PC-3 (cell line): Measurements from ENCODE around the gene NECAB2. TPM values are rescaled to one million over a fixed set of nuclear protein-coding genes. Genes with fewer than 3 reads are reported as not detected.

Experiments
- total RNA-seq: library from RNA; depleted of rRNA; stranded (reverse); fragments of >200 nt; gene quantifications from 2 replicates; pipeline ENCODE4 v1.2.3, GENCODE V29; 2014; rRNA removed

The NECAB2 gene
- total RNA-seq, 1 experiment from 2014 or later, result 0.22 TPM

Other genes starting within 250 kb of the NECAB2 start
- gene HSBP1, start 160.3 kb upstream of the NECAB2 start, total RNA-seq, result 141 and 167 TPM in 2 replicates
- gene MLYCD, start 69.1 kb upstream of the NECAB2 start, total RNA-seq, result 0.95 and 1.2 TPM in 2 replicates
- 6.6 and 9.8 TPM in 2 replicates for gene OSGIN1, start 15.0 kb upstream of the NECAB2 start, total RNA-seq
- not detected in 2 replicates for gene SLC38A8, start 74.6 kb downstream of the NECAB2 start, total RNA-seq
- gene MBTPS1, start 148.7 kb downstream of the NECAB2 start, total RNA-seq, result 56.1 and 56.6 TPM in 2 replicates
- 9.7 and 13.3 TPM in 2 replicates for gene HSDL1, start 176.9 kb downstream of the NECAB2 start, total RNA-seq
- not detected in 2 replicates for gene DNAAF1, start 177.1 kb downstream of the NECAB2 start, total RNA-seq
- gene TAF1C, start 218.8 kb downstream of the NECAB2 start, total RNA-seq, result 21.8 and 28.0 TPM in 2 replicates
- not detected in 2 replicates for gene ADAD2, start 222.9 kb downstream of the NECAB2 start, total RNA-seq